HG03469 (cell line): ENCODE measurements around the gene NLRP11.
A peak's percentile ranks its signal among the peaks of the same experiment; 100 is the strongest.

ENCODE experiments used
- ATAC-seq: cut with Tn5 transposase; IDR thresholded peaks from one replicate; pipeline ENCODE4 v1.9.1; 2021; ENCODE audit warnings: mild to moderate bottlenecking, moderate library complexity, moderate number of reproducible peaks; ENCODE audit not compliant: unreplicated experiment

The NLRP11 gene

GRCh38 chr19:55831846-55832245 is at the start of gene NLRP11:
Gene NLRP11, minus strand, starts transcription at chr19:55831999. Its CDS starts 13,825 bp downstream, at chr19:55818174.
- no peak for ATAC-seq

GRCh38 chr19:55877211-55877610 is 45.4 kb upstream of the NLRP11 start:
- ATAC-seq: no peak

GRCh38 chr19:55870736-55871135 is 38.9 kb upstream of the NLRP11 start:
- no peak for ATAC-seq

GRCh38 chr19:55867101-55867500 is 35.3 kb upstream of the NLRP11 start:
- no peak for ATAC-seq

- ATAC-seq: no peak
These were observed 34.7 kb upstream of the NLRP11 start for GRCh38 chr19:55866521-55866920.

GRCh38 chr19:55858969-55859368 is 27.2 kb upstream of the NLRP11 start:
- no peak for ATAC-seq

- ATAC-seq: no peak
These were observed 26.6 kb upstream of the NLRP11 start for GRCh38 chr19:55858401-55858800.

GRCh38 chr19:55857974-55858373 is 26.2 kb upstream of the NLRP11 start:
- ATAC-seq: no peak

- no peak for ATAC-seq
These were observed 25.4 kb upstream of the NLRP11 start for GRCh38 chr19:55857149-55857548.

GRCh38 chr19:55855160-55855559 is 23.4 kb upstream of the NLRP11 start:
- ATAC-seq: no peak

- ATAC-seq: no peak
These were observed 7.1 kb upstream of the NLRP11 start for GRCh38 chr19:55838906-55839305.

GRCh38 chr19:55838251-55838650 is 6.5 kb upstream of the NLRP11 start:
- ATAC-seq: no peak

- ATAC-seq: no peak
These were observed 4.5 kb upstream of the NLRP11 start, which contains the start of gene NLRP4 for GRCh38 chr19:55836340-55836739. Gene NLRP4, plus strand, starts transcription at chr19:55836540. Its CDS starts 15,541 bp downstream, at chr19:55852081.

GRCh38 chr19:55832676-55833075 is 877 bp upstream of the NLRP11 start:
- ATAC-seq: no peak

GRCh38 chr19:55830656-55831055 is 1.1 kb downstream of the NLRP11 start:
- ATAC-seq: no peak

GRCh38 chr19:55820037-55820436 is 11.8 kb downstream of the NLRP11 start:
- no peak for ATAC-seq

- no peak for ATAC-seq
These were observed 17.9 kb downstream of the NLRP11 start for GRCh38 chr19:55813906-55814305.

GRCh38 chr19:55812449-55812848 is 19.4 kb downstream of the NLRP11 start:
- ATAC-seq: no peak

GRCh38 chr19:55811340-55811739 is 20.5 kb downstream of the NLRP11 start:
- no peak for ATAC-seq

- ATAC-seq: peak; percentile 68
These were observed 22.3 kb downstream of the NLRP11 start for GRCh38 chr19:55809381-55810058.

GRCh38 chr19:55802281-55802680 is 29.5 kb downstream of the NLRP11 start:
- ATAC-seq: no peak

- ATAC-seq: no peak
These were observed 30.4 kb downstream of the NLRP11 start for GRCh38 chr19:55801416-55801815.

GRCh38 chr19:55795021-55795420 is 36.8 kb downstream of the NLRP11 start:
- no peak for ATAC-seq
